GM23338 (cell line): ENCODE data around the gene ANKH. TPM values are rescaled to one million over a fixed set of nuclear protein-coding genes. Genes with fewer than 3 reads are reported as not detected.

Experiments
- ATAC-seq: fragments of 200-7000 bp; cut with Tn5 transposase; 3 replicates; pipeline ENCODE4 v1.9.1; 2020
- DNase-seq: peaks from one replicate; pipeline ENCODE4 v3.0.0-alpha.2; 2015; ENCODE audit warnings: low spot score
- H2AFZ ChIP-seq: fragments of 200-600 bp; sonication (generic); 2 replicates; pipeline ENCODE4 v1.8.0; 2016; ENCODE audit warnings: antibody characterized with exemption, mild to moderate bottlenecking, moderate library complexity
- H3F3A ChIP-seq: fragments of 200-600 bp; sonication (generic); replicated peaks from 2 replicates; pipeline ENCODE4 v1.8.0; 2017; ENCODE audit warnings: antibody characterized with exemption, mixed run types, low read depth
- H3K27ac ChIP-seq: fragments of 200-600 bp; sonication (generic); 2 replicates; pipeline ENCODE4 v1.6.1; 2016; ENCODE audit warnings: low read depth
- H3K27me3 ChIP-seq: fragments of 200-600 bp; sonication (generic); 2 replicates; pipeline ENCODE4 v1.8.0; 2016; ENCODE audit warnings: mild to moderate bottlenecking, mixed run types, moderate library complexity; ENCODE audit not compliant: insufficient read depth
- H3K36me3 ChIP-seq: fragments of 200-600 bp; sonication (generic); 2 replicates; pipeline ENCODE4 v1.8.0; 2016; ENCODE audit warnings: mild to moderate bottlenecking; ENCODE audit not compliant: insufficient read depth
- H3K4me1 ChIP-seq: fragments of 200-600 bp; sonication (generic); 2 replicates; pipeline ENCODE4 v1.8.0; 2016; ENCODE audit warnings: mild to moderate bottlenecking, moderate library complexity; ENCODE audit not compliant: insufficient read depth
- H3K4me2 ChIP-seq: fragments of 200-600 bp; sonication (generic); 2 replicates; pipeline ENCODE4 v1.7.1; 2017; ENCODE audit warnings: mixed run types
- H3K4me3 ChIP-seq: fragments of 200-600 bp; sonication (generic); 2 replicates; pipeline ENCODE4 v1.6.1; 2016; ENCODE audit warnings: mixed run types
- H3K79me2 ChIP-seq: fragments of 200-600 bp; sonication (generic); replicated peaks from 2 replicates; pipeline ENCODE4 v1.8.0; 2017; ENCODE audit warnings: mild to moderate bottlenecking; ENCODE audit not compliant: insufficient read depth
- H3K9me2 ChIP-seq: fragments of 200-600 bp; sonication (generic); 2 replicates; pipeline ENCODE4 v1.8.0; 2017; ENCODE audit not compliant: insufficient read depth
- H4K20me1 ChIP-seq: fragments of 200-600 bp; sonication (generic); replicated peaks from 2 replicates; pipeline ENCODE4 v1.8.0; 2017; ENCODE audit warnings: mild to moderate bottlenecking; ENCODE audit not compliant: insufficient read depth
- H3K27ac Mint-ChIP-seq: 2 replicates; pipeline ENCODE4 v1.8.0; 2020; ENCODE audit warnings: inconsistent platforms, mild to moderate bottlenecking, moderate library complexity, mixed read lengths
- H3K27me3 Mint-ChIP-seq: 3 replicates; pipeline ENCODE4 v1.8.0; 2022; ENCODE audit warnings: low read depth, mild to moderate bottlenecking, moderate library complexity, mixed read lengths, inconsistent platforms; ENCODE audit not compliant: insufficient read depth, poor library complexity
- H3K36me3 Mint-ChIP-seq: 3 replicates; pipeline ENCODE4 v1.8.0; 2021; ENCODE audit warnings: low read depth, mild to moderate bottlenecking, inconsistent platforms, moderate library complexity, mixed read lengths
- H3K4me1 Mint-ChIP-seq: 3 replicates; pipeline ENCODE4 v1.8.0; 2020; ENCODE audit warnings: mild to moderate bottlenecking, inconsistent platforms, mixed read lengths
- H3K4me3 Mint-ChIP-seq: 3 replicates; pipeline ENCODE4 v1.8.0; 2021; ENCODE audit warnings: moderate library complexity, mild to moderate bottlenecking, inconsistent platforms, mixed read lengths
- H3K9me3 Mint-ChIP-seq: 3 replicates; pipeline ENCODE4 v1.8.0; 2020; ENCODE audit warnings: moderate library complexity, mild to moderate bottlenecking, inconsistent platforms, mixed read lengths
- CREB1 ChIP-seq: fragments of 250-450 bp; sonication (Bioruptor Pico); IDR thresholded peaks from 2 replicates; pipeline ENCODE4 v1.5.0; 2020; ENCODE audit warnings: low read depth, mild to moderate bottlenecking, moderate library complexity
- ETS1 ChIP-seq: IDR thresholded peaks from 2 replicates; pipeline ENCODE4 v1.6.1; 2016; ENCODE audit warnings: antibody characterized with exemption
- JUNB ChIP-seq: IDR thresholded peaks from one replicate; pipeline ENCODE4 v1.6.1; 2016; ENCODE audit warnings: antibody characterized with exemption; ENCODE audit not compliant: unreplicated experiment
- POLR2AphosphoS5 ChIP-seq: IDR thresholded peaks from 2 replicates; pipeline ENCODE4 v1.6.1; 2016; ENCODE audit warnings: antibody characterized with exemption, low read depth
- REST ChIP-seq: IDR thresholded peaks from one replicate; pipeline ENCODE4 v1.6.1; 2018; ENCODE audit warnings: antibody characterized with exemption; ENCODE audit not compliant: unreplicated experiment
- ZNF331 ChIP-seq: fragments of 250-450 bp; sonication (Bioruptor Pico); IDR thresholded peaks from 2 replicates; pipeline ENCODE4 v1.5.0; 2020; ENCODE audit warnings: low read depth, mild to moderate bottlenecking, moderate library complexity
- ZNF462 ChIP-seq: fragments of 250-450 bp; sonication (Bioruptor Pico); IDR thresholded peaks from 2 replicates; pipeline ENCODE4 v1.5.0; 2020; ENCODE audit warnings: mild to moderate bottlenecking, moderate library complexity
- polyA plus RNA-seq: library from polyadenylated mRNA; unstranded; fragments of >200 nt; fragmentation: Nextera tagmentation; extraction: Ambion mirVana; gene quantifications from 2 replicates; pipeline ENCODE4 v1.2.1, GENCODE V29; 2016
- total RNA-seq: library from RNA; depleted of rRNA; stranded (reverse); fragments of >200 nt; shearing (Covaris generic); gene quantifications from 2 replicates; pipeline ENCODE4 v1.2.3, GENCODE V29; 2014

The ANKH gene
- total and polyA plus RNA-seq, 2 experiments from 2014 or later = 5.0 to 6.1 TPM

- H3K79me2 ChIP-seq = no peaks in the 10 kb centered on the region
- no peak overlapping the region for H3K4me2 ChIP-seq
- no peak overlapping the region for H3K4me3 ChIP-seq
- no peaks in the 10 kb centered on the region for H3F3A ChIP-seq
- no peaks in the 10 kb centered on the region for H3K9me2 ChIP-seq
- no peaks in the 10 kb centered on the region for H3K36me3 ChIP-seq
- DNase-seq (no peak), ATAC-seq (no peak)
- H3K27me3 Mint-ChIP-seq = peaks cover 5% of the 10 kb centered on the region
- H4K20me1 ChIP-seq = no peaks in the 10 kb centered on the region
- H3K9me3 Mint-ChIP-seq = no peaks in the 10 kb centered on the region
- TF ChIP-seq POLR2AphosphoS5 = no peak
- TF ChIP-seq ZNF331 (CRISPR knock-in tag) = no peak
- TF ChIP-seq REST = no peak
- TF ChIP-seq CREB1 = no peak
- no peak for TF ChIP-seq JUNB
- no peak for TF ChIP-seq ZNF462 (CRISPR knock-in tag)
- TF ChIP-seq ETS1 = no peak
- H3K27ac Mint-ChIP-seq = no peak overlapping the region
- no peaks in the 10 kb centered on the region for H3K27me3 ChIP-seq
- H3K27ac ChIP-seq = no peak overlapping the region
- no peak overlapping the region for H2AFZ ChIP-seq
- H3K4me1 ChIP-seq = peaks cover 20% of the 10 kb centered on the region
- H3K4me1 Mint-ChIP-seq = peaks cover 25% of the 10 kb centered on the region
- no peak overlapping the region for H3K4me3 Mint-ChIP-seq
- 0 out of 3 replicates have a peak, but pooled peaks cover 4% of the 10 kb centered on the region for H3K36me3 Mint-ChIP-seq
Observed at GRCh38 chr5:14745753-14746152, 125.8 kb downstream of the ANKH start.
